HEK293T (cell line): Measurements from ENCODE around the gene CDCA4.

Source experiments
- CTBP1 ChIP-seq: fragments of 450-650 bp; IDR thresholded peaks from 2 replicates; pipeline ENCODE4 v1.6.1; 2016; ENCODE audit warnings: borderline replicate concordance
- FOXM1 ChIP-seq: fragments of 450-650 bp; IDR thresholded peaks from 2 replicates; pipeline ENCODE4 v1.6.1; 2017; ENCODE audit warnings: mild to moderate bottlenecking, borderline replicate concordance
- SP1 ChIP-seq: fragments of 450-650 bp; IDR thresholded peaks from 2 replicates; pipeline ENCODE4 v1.6.1; 2017

DNA sequence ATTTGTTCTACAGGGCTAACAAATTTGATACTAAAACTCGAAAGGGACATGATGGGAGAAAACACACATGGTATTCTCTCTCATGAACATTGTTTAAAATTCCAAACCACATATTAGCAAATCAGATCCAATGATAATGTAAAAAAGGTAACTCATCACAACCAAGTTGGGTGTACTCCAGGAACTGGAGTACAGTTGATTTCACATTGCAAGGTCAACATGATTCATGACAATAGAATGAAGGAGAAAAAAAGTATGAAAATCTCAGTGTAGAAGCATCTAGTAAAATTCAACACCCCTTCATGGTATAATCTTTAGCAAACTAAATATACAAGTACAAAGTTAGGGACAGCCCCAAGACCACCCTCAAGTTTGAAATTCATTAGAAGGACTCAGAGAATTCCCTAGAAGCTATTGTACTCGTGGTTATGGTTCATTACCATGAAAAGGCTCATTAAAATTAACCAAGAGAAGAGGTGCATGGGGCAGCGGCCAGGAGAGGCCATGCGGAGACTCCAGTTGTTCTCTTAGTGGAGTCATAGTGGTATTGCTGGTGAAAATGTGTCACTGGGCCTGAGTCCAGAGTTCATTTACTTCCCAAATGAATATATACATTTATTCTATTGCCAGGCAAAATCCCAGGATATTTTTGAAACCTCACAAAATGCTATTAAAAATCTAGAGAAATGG, 3.1 kb upstream of the CDCA4 start:
- no peak for TF ChIP-seq CTBP1
- no peak for TF ChIP-seq FOXM1
- TF ChIP-seq SP1, result no peak
